SH-SY5Y (cell line): ENCODE data around the gene NSUN2.

Source experiments
- GATA2 ChIP-seq: IDR thresholded peaks from 2 replicates; pipeline ENCODE4 v1.6.1; 2011; ENCODE audit warnings: mild to moderate bottlenecking, low read depth, low read length
- GATA3 ChIP-seq: IDR thresholded peaks from 2 replicates; pipeline ENCODE4 v1.6.1; 2011; ENCODE audit warnings: low read depth, mild to moderate bottlenecking, low read length, moderate library complexity

Gene NSUN2

GRCh38 chr5:6568889-6569288 lies 64.0 kb downstream of the NSUN2 start:
- TF ChIP-seq GATA2 (no peak), GATA3 (no peak)

- TF ChIP-seq GATA2 (no peak), GATA3 (no peak)
Observed at GRCh38 chr5:6568383-6568782, 64.5 kb downstream of the NSUN2 start.

DNA sequence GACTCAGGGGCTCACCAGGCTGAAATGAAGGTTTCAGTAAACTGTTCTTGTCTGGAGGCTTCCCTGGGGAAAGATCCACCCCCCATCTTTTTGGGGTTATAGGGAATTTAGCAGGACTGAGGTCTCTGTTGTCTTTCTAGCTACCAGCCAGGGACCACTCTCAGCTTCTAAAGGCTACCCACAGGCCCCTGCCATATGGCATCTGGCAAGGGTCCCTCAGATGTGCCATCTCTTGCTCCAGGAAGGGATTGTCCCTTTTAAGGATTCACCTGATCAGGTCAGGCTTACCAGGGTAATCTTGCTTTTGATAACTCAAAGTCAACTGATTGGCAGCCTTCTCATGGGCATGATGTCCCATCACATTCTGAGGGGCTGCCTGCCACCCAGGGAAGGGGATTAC lies 65.0 kb downstream of the NSUN2 start:
- TF ChIP-seq GATA3 (no peak), GATA2 (no peak)

GRCh38 chr5:6567068-6567467 lies 65.8 kb downstream of the NSUN2 start:
- TF ChIP-seq GATA2 (no peak), GATA3 (no peak)

- TF ChIP-seq GATA3, result no peak
- TF ChIP-seq GATA2, result no peak
Observed at GRCh38 chr5:6565492-6565891, 67.4 kb downstream of the NSUN2 start.

DNA sequence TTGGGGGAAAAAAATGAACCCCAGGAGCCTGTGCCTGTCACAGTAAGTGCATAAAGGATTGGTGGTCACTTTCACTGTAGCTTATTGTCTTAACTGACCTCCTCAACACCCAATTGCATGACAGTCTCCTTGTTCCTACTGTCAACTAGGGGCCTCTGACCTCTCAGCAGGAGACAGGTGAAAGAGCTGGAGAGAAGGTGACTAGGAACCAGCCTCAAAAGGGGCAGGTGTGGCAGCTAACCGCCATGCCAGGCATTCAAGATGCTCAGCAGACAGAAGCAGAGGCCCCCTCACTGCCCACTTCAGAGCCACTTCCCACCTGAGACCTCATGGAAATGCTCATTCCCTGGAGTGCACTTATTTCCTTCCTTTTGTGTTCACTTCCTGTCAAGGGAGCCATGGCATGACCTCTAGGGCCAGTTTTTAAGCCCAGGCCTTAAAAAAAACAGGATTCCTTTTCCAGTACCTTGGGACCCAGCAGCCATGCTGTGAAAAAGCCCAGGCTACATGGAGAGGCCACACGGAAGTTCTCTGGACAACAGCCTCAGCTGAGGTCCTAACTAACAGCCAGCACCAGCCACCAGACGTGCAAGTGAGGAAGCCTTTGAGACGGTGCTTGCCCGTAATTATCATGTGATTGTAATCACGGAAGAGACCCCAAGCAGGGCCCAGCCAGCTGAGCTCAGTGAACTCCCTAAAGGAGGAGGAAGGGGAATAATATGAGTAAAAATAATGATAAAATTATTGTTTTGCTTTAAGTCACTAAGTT lies 74.9 kb downstream of the NSUN2 start:
- no peak for TF ChIP-seq GATA2
- TF ChIP-seq GATA3, result no peak

GRCh38 chr5:6556802-6557102 lies 76.1 kb downstream of the NSUN2 start:
- TF ChIP-seq GATA2 (no peak), GATA3 (no peak)

- TF ChIP-seq GATA2, result no peak
- TF ChIP-seq GATA3, result no peak
Observed at GRCh38 chr5:6556089-6556801, 76.6 kb downstream of the NSUN2 start.

GRCh38 chr5:6554812-6555211 lies 78.0 kb downstream of the NSUN2 start:
- TF ChIP-seq GATA3 (no peak), GATA2 (no peak)

DNA sequence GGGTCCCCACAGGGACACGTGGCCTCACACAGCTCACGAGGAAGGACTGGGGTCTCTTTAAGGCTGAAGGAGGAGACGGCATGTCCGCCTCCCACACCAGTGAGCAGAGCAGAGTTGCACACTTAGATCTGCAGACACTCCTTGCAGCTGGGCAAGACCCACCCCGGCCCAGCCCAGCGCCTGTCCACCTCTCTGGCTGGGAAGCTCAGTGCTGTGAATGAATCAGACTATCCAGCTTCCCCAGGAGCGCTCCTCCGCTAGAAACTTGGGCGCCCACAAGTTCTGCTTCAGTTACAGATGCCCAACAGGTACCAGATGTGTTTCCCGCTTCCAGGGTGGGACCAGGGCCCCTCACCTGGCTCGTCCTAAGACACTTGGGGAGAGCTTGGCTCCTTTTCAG lies 78.9 kb downstream of the NSUN2 start:
- no peak for TF ChIP-seq GATA2
- TF ChIP-seq GATA3, result no peak

GRCh38 chr5:6552612-6553011 lies 80.2 kb downstream of the NSUN2 start:
- TF ChIP-seq GATA2 (no peak), GATA3 (no peak)

- TF ChIP-seq GATA3, result no peak
- no peak for TF ChIP-seq GATA2
Observed at GRCh38 chr5:6551955-6552313, 80.9 kb downstream of the NSUN2 start.

- no peak for TF ChIP-seq GATA3
- TF ChIP-seq GATA2, result no peak
Observed at GRCh38 chr5:6551287-6551954, 81.4 kb downstream of the NSUN2 start.

GRCh38 chr5:6550628-6551027 lies 82.2 kb downstream of the NSUN2 start:
- TF ChIP-seq GATA3, result no peak
- no peak for TF ChIP-seq GATA2
